Left ventricle myocardium superior (tissue), 1 donor: Measurements from ENCODE around the gene SLC25A39. TPM values are rescaled to one million over a fixed set of nuclear protein-coding genes. Genes with fewer than 3 reads are reported as not detected.
A peak's percentile ranks its signal among the peaks of the same experiment; 100 is the strongest.
"Not testable (repeated sequence)": the region's sequence is repeated elsewhere in the genome, so short reads cannot be mapped to it uniquely, and the experiment has no call there.

Source experiments
- ATAC-seq: fragments of 200-7000 bp; cut with Tn5 transposase; one replicate; pipeline ENCODE4 v1.9.1; 2020; ENCODE audit warnings: mild to moderate bottlenecking, moderate library complexity
- DNase-seq: peaks from one replicate; pipeline ENCODE4 v3.0.0-alpha.2; 2020
- intact Hi-C: fragments of 100-400 bp; cut with micrococcal nuclease; formaldehyde crosslinking; loops from one replicate; pipeline ENCODE4 v1.11.0; 2022
- total RNA-seq: library from RNA; stranded (reverse); fragmentation: NEBNext Ultra II Directional; extraction: Animal tissue kit (Norgen Biotek cat#: 25700); gene quantifications from one replicate; pipeline ENCODE4 v1.2.1, GENCODE V29; 2021
- donor health status: DM: no; HTN: yes; CAD: no; lungs with severe emphysema.

The SLC25A39 gene
- total RNA-seq, 1 donor from 2014 or later, result 52.3 TPM

DNA sequence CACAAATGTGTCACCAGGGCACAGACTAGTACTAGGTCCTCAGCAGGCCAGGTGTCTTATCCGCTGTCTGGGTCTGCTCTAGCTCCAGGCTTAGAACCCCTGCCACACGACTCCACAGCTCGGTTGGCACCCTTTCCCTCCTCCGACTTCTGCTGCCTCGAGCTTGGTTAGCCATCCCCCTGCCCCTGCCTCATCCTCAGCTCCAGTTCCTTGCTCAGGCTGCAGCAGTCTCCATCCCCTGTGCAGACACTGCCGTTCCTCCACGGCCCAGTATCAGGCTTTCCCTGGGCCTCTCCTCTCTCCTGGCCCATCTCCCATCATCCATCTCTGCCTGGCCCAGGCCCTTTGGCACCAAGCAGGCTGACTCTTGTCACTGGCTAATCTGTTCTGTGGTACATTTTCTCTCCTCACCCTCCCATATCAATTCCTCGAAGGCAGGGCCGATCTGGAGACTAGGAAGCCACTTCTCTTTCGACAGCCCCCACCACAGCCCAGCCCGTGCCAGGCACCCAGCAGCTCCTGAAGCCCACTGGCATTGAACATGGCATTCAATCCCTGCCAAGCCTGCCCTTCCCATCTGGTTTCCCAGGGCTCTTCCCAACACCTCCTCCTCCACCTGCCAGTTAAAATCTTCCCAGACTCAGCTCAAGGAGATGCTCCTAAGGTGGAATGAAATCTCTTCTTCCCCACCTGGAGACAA is 19.0 kb upstream of the SLC25A39 start:
- intact Hi-C loops, result no loop called here
- ATAC-seq (no peak), DNase-seq (no peak)

DNA sequence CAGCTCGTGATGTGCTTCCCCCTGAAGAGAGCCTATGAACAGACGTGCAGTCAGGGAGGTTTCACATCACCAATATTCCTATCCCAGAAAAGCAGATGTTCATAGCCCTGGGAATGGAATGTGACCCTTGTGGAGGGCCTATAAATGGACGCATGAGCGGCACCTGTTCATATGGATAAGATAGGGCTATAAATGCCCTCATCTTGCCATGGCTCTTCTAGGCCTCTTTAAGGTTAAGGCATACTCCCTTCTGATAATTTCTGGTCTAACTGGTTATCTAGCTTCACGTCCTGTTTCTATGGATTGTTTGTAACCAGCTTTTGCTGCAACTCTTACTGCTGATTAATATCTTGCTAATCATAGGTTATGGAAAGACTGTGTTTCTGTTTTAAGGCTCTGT is 15.9 kb upstream of the SLC25A39 start:
- intact Hi-C loops, DNase-seq, ATAC-seq: not testable (repeated sequence)

DNA sequence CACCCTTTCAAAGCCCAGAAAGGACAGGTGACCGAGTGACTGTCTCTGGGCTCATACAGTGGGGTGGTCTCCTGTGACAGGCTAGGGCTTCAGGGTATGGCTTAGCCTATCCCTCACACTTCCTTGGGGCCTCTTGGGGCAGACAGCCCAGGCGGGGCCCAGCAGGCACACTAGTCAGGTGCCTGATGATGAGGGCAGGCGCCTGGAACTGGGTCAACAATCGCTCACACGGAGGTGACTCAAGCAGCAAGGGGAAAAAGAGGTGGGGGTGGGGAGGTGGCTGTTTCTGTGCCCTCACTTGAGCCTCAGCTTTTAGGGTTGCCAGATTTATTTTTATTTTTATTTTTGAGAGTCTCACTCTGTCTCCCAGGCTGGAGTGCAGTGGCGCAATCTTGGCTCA is 14.1 kb upstream of the SLC25A39 start:
- ATAC-seq (peak; percentile 79), DNase-seq (no peak)

DNA sequence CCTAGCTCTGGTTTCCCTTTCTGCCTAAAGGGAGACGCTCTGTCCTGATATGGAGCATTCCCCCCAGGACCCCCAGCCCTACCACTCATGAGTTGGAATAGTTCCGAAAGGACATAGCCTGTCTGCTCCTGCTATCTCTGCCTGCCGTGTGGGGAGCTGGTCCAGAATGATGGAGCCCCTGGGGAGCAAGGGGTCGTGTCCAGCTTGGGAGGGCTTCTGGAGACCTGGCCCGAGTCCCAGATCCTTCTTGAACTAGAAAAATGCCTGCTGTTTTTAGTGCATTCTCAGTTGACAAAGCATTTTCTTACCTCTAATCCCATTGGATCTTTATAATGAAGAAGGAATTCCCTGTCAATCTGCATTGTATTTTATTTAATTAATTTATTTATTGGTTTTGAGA is 11.3 kb upstream of the SLC25A39 start:
- intact Hi-C loops, result no loop called here
- DNase-seq (no peak), ATAC-seq (no peak)

More for the DNA sequence above, 14.1 kb upstream of the SLC25A39 start:
- intact Hi-C loops, result no loop called here

DNA sequence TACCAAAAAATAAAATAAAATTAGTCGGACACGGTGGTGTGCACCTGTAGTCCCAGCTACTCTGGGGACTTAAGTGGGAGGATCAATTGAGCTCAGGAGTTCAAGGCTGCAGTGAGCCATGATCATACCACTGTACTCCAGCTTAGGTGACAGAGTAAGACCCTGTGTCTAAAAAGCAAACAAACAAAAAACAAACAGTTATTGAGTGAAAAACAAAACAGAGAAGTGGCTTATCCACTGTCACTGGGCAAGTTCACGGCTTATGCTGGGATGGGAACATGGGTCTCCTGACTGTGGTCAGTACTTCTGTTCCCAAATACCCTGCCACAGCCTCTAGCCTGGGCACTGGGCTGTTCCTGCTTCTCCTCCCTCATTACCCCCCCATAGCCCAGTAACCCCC is 10.9 kb upstream of the SLC25A39 start:
- ATAC-seq, result no peak

DNA sequence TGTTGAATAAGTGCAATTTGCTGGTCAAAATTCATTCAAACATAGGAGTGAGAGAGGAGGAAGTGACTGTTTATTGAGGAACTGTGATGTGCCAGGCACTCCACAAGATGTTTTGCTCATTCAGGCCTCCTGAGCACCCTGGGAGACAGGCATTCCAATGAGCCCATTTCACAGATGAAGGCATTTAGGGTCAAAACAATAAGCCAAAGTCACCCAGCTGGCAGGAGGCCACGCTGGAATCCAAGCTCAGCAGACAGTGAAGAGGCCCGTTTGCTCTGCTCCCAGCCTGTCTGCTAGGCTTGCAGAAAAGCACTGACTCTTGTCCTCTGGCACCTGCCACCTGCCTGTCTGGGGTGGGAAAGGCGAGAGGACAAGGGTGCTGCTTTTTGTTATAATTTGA is 10.1 kb upstream of the SLC25A39 start:
- DNase-seq (no peak), ATAC-seq (no peak)
- intact Hi-C loops, result no loop called here

More for the DNA sequence above, 10.9 kb upstream of the SLC25A39 start:
- DNase-seq, result no peak
- intact Hi-C loops, result no loop called here

DNA sequence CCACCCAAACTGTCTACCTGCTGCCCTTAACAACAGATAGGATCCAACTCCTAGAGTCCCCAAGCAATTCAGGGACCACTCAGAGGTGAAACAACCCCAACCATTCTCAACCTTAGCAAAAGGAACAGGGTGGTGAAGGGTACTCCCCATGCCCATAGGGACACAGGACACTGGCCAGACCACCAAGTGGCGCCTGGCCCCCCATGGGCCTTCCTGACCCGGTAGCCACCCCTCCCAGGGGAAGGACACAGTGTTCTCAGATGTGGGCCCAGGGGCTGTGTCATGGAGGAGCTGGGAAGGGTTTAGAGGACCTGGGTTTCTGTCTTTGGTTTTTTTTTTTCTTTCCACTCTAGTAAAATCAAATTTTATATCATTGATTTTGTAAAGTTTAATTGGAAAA is 9.7 kb upstream of the SLC25A39 start:
- DNase-seq, result no peak
- intact Hi-C loops, result no loop called here

DNA sequence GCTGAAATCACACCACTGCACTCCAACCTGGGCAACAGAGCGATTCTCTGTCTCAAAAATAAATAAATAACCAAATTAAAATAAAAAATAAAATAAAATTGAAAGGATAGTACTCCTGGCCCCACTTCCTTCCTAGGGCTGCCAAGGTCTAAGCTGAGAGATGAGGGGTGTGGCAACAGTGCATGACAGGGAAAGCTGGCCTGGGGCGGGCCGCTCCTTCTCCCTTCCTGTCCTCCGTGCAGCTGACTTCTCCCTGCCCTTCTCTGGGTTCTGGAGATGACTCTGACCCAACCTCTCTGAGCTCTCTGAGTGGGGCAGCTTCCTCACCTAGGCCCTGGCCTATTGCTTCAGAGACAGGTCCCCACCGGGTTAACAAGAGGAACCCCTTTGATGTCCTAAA is 8.7 kb upstream of the SLC25A39 start:
- intact Hi-C loops, result no loop called here
- ATAC-seq (peak; percentile 56), DNase-seq (no peak)

More for the DNA sequence above, 9.7 kb upstream of the SLC25A39 start:
- no peak for ATAC-seq

DNA sequence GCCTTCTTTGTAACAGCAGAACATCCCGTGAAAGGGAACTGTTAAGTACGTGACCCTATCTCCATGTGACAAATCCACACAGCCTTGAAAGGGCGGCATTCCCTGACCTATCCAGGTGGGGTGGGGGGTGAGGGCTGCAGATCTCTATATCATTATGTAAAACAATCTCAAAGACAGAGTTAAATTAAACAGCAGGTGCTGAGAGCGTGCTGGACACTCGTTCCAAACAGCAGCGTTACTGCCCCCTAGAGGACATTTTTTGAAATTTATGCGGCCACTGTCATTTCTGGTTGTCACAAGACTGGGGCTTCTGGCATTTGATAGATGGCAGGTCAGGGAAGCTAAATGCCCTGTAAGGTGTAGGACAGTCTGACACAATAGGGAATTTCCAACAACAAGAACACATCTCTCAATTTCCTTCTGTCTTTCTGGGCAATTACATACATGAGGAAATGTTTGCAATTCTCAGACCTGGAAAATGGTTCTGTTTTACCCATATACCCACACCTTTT is 6.7 kb upstream of the SLC25A39 start:
- peak; percentile 52 for DNase-seq
- intact Hi-C loops, result no loop called here
- peak; percentile 37 for ATAC-seq

DNA sequence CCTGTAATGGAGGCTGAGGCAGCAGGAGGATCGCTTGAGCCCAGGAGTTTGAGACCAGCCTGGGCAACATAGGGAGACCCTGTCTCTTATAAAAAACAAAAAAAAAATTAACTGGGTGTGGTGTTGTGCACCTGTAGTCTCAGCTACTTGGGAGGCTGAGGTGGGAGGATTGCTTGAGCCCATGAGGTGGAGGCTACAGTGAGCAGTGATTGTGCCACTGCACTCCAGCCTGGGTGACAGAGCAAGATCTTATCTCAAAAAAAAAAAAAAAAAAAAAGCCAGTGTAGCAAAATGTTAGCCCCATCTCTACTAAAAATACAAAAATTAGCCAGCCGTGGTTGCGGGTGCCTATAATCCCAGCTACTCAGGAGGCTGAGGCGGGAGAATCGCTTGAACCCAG is 5.6 kb upstream of the SLC25A39 start:
- intact Hi-C loops, ATAC-seq: not testable (repeated sequence)
- peak; percentile 1 for DNase-seq

DNA sequence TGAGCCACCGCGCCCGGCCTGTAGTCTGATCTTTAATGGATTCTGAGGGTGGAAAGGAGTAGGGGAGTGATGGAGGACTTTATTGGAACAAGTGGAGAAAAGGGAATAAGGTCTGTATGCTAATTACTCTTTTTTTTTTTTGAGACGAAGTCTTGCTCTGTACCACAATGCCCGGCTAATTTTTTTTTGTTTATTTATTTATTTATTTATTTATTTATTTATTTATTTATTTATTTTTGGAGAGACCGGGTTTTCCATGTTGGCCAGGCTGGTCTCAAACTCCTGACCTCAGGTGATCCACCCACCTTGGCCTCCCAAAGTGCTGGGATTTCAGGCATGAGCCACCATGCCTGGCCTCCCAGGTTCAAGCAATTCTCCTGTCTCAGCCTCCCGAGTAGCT is 4.9 kb upstream of the SLC25A39 start:
- ATAC-seq, DNase-seq: not testable (repeated sequence)
- intact Hi-C loops, result loop anchor here (5.0 kb wide), 1 partner anchor 112 kb away; the partner anchor contains the start of gene UBTF

DNA sequence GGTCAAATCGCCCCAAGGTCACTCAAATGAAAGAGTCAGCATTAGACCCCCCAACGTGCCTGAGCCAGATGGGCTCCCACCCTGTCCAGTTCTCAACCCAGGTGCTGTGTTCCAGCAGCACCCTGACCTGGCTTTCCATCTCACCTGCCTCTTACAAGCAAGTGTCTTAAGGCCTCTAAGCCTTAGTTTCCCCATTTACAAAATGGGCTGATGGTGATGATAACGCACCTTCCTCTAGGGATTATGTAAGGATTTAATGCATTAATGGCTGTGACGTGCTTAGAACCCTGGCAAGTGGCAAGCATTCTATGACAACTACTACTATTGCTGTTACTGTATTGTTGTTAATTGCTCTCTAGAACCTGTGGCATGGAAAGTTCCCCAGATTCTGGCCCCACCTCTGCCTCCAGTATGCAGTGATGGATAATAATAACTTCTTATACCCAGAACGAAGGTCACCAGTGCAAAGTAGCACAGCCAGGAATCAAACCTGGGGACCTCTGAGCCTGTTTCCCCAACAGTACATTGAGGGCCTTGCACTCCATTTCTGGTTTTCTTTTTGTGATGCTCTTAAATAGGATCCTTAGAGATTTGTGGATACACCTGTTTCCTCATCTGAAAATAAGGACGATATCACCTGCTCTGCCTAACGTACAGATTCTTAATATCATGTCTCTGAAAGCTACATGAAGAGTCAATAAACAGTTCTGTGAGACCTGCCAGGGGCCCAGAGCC is 3.3 kb upstream of the SLC25A39 start:
- intact Hi-C loops, result loop anchor here (5.0 kb wide), 1 partner anchor 111 kb away; the partner anchor contains the start of gene UBTF
- DNase-seq, result no peak
- ATAC-seq, result no peak

DNA sequence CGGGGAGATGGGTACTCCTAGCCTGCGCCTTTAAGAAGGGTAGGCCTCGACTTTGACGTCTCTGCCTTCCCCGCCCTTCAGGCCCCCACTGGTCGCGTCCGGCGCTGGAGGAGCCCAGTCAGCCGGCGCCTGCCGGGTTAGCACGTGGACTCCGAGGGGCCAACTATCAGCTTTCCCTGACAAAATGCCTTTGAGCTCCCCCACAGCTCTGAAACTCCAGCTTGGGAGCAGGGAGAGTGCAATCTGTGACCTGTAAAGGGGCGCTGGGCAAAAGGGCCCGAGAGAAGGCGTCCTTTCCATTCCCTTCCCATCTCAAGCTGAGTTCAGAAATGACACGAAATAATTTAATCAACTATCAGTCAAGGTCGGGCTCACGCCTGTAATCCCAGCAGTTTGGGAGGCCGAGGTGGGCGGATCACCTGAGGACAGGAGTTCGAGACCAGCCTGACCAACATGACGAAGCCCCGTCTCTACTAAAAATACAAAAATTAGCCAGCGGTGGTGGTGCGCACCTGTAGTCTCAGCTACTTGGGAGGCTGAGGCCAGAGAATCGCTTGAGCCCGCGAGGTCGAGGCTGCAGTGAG is 2.3 kb upstream of the SLC25A39 start:
- intact Hi-C loops, result loop anchor here (5.0 kb wide), 1 partner anchor 110 kb away; the partner anchor contains the start of gene UBTF
- peak; percentile 97 for DNase-seq
- ATAC-seq, result peak; percentile 82

DNA sequence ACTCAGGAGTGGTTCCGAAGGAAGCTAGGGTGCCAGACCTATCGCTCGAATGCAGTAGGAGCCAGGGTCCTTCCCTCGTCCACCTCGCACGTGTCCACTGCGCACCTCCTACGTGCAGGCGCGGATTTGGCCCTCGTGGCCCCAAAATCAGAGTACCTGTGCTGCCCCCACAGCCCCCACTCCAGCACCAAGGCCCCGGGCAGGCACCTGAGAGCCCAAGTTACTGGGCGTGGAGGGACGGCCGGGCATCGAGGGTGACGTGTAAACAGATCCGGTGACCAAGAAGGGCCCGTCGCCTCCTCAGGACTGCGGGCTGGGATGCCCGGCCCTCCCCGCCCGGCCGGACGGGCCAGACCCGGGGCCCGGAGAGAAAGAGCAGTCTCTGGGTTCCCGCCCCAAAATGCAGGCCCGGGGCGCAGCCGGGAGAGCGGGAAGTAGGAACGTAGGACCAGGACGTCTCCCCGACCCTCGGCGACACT is 492 bp downstream of the SLC25A39 start:
- intact Hi-C loops, result no loop called here
- peak; percentile 46 for DNase-seq
- ATAC-seq, result no peak

DNA sequence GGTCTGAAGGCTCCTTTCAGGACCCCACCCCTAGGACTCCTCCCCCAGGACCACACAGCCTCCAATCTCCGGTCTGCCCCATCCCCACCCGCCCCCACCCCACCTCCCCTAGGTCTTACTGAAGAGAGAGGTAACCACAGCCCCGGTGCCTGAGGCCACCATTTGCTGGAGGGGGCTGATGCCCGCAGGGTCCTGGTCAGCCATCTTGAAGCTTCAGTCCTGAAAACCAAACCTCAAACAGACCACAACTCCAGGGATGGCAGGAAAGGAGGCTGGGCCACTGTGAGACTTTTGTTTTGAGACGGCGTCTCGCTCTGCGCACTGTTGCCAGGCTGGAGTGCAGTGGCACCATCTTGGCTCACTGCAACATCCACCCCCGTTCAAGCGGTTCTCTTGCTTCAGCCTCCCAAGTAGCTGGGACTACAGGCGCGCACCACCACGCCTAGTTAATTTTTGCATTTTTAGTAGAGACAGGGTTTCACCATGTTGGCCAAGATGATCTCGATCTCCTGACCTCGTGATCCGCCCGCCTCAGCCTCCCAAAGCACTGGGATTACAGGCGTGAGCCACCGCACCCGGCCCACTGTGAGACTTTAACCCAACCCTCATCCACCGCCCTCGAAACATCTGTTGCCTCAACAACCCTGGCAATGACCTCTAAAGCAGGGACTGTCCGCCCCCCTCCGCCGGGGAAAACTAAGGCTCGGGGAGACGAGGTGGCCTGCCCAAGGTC is 1.1 kb downstream of the SLC25A39 start:
- ATAC-seq, result no peak
- intact Hi-C loops, result no loop called here
- DNase-seq, result no peak

DNA sequence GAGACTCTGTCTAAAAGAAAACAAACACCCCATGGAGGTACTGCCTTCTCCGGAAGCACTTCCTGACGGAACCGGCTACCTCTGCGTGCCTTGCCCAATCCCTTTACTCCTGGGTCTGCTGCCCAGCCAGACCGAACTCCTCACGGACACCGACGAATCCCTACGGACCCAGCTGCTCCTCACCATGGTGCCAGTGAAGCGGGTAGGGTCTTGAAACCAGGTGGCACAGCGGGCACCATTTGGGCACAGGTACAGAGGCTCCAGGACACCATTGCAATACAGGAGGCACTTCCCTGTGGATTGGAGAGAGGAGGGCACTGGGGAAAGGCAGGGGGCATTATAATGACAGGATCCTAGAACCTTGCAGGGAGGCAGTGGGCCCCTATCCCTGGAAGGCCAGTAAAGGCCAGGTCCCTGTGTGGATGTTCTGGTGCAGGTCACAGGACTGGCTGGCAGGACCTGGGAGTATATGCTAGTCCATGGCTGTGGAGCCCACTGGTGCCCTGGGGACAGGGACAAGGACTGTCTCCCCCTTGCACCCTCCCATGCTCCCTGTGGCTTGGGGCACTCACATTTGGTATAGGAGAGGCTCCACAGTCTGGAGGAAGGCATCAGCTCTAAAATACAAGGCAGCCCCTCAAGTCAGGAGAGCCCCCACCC is 2.3 kb downstream of the SLC25A39 start:
- intact Hi-C loops, result no loop called here
- DNase-seq (no peak), ATAC-seq (no peak)

DNA sequence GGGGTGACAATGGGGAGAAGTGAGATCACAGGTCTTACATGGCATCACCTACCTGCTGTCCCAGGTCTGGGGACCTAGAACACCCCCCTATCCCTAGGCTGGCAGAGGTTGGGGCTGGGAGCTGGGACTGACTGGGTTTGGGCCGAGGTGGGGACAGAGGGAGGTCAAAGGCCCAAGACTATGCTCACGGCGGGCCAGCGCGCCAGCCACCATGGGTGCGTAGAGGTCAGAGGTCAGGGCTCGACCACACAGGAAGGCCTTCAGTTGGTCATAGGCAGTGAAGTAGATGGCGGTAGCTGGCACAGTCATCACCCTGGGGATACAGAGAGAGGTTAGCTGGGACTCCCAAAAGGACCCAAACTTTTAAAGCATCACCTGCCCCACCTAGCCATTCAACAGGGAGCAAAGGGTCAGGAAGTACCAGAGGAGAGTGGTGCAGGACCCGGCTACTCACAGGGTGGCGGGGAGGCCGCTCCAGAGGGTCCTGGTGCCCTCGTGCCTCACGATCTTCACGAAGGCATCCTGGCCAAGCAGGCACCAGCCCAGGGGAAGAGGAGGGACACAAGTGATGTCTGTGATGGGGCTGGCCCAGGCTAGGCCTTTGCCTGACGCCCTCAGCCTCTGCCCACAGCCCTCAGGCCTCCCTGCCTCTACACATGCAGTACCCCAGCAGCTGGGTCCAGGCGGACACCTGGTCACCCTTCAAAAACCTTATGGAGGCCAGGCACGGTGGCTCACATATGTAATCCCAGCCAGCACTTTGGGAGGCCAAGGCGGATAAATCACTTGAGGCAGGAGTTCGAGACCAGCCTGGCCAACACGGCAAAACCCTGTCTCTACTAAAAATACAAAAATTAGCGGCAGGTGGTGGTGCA is 3.1 kb downstream of the SLC25A39 start:
- ATAC-seq, result no peak
- no peak for DNase-seq
- intact Hi-C loops, result no loop called here

DNA sequence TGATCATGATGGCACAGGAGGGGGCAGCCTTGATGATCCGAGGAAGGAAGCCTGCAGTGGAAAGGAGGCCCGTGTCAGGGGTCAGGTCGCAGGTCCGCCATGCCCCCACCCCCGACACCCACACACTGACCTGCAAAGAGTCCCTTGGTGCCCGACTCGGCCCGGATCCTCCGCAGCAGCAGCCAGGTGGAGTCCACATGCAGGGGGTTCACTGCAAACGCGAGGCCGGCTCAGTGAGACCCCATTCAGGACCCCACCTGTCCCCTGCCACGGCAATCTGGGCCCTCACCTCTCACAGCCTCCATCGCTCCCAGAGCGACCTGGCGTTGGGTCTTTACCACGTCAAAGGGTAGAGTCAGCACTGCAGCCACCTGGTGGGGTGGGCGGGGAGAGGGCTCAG is 4.6 kb downstream of the SLC25A39 start:
- no peak for DNase-seq
- intact Hi-C loops, result no loop called here
- no peak for ATAC-seq
